C4-2B (cell line): ENCODE results near the gene FBXO34.

Experiments
- CTCF ChIP-seq: fragments of 450-650 bp; conservative IDR thresholded peaks from 2 replicates; pipeline ENCODE4 v1.5.1; 2017; ENCODE audit warnings: mild to moderate bottlenecking
- ZFX ChIP-seq: fragments of 450-650 bp; IDR thresholded peaks from 2 replicates; pipeline ENCODE4 v1.6.1; 2017

- TF ChIP-seq CTCF (no peak), ZFX (no peak)
Observed at GRCh38 chr14:55243386-55243785, 27.8 kb upstream of the FBXO34 start.
